8988T (cell line): ENCODE data around the gene IRAK1.

Source experiments
- DNase-seq: peaks from one replicate; pipeline ENCODE4 v3.0.0; 2011

Gene IRAK1

GRCh38 chrX:154040307-154040756, 20.6 kb upstream of the IRAK1 start:
- DNase-seq: no peak

- no peak for DNase-seq
These were observed 19.9 kb upstream of the IRAK1 start for GRCh38 chrX:154039577-154039976.

- DNase-seq: no peak
These were observed 19.0 kb upstream of the IRAK1 start for GRCh38 chrX:154038656-154039055.

GRCh38 chrX:154037754-154038153, 18.1 kb upstream of the IRAK1 start:
- no peak for DNase-seq

GRCh38 chrX:154036513-154036912, 16.8 kb upstream of the IRAK1 start:
- DNase-seq: no peak

DNA sequence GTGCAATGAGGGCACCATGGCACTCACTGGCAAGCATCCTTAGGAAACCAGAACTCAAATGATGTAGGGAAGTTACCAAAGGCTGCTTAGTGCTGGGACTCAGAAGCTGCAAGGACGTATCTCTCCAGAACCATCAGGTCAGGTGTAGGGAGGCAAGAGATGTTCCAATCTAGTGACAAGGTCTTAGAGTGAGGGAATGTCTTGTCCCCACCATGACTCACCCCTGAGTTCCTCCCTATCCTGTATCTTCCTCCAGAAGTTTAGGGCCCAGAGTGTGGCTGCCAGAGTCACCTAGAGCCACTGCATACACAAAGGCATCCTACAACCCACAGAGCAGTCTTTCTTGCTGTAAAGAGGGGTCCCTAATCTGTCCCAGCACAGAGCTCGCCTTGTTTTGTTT, 14.1 kb upstream of the IRAK1 start:
- no peak for DNase-seq

- DNase-seq: no peak
These were observed 13.0 kb upstream of the IRAK1 start for GRCh38 chrX:154032653-154033052.

GRCh38 chrX:154032160-154032559, 12.5 kb upstream of the IRAK1 start:
- no peak for DNase-seq

DNA sequence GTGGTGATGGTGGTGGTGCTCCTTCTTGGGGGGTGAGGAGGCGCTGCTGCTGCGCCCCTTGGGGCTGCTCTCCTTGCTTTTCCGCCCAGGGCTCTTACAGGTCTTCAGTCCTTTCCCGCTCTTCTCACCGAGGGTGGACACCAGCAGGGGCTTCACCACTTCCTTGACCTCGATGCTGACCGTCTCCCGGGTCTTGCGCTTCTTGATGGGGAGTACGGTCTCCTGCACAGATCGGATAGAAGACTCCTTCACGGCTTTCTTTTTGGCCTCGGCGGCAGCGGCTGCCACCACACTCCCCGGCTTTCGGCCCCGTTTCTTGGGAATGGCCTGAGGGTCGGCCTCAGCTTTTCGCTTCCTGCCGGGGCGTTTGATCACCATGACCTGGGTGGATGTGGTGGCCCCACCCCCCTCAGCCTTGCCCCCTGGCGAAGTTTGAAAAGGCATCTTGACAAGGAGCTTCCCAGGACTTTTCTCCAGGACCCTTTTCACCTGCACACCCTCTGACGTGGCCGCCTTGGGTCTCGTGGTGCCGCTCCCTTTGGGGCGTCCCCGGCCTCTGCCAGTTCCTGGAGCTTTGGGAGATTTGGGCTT, 11.1 kb upstream of the IRAK1 start:
- no peak for DNase-seq

DNA sequence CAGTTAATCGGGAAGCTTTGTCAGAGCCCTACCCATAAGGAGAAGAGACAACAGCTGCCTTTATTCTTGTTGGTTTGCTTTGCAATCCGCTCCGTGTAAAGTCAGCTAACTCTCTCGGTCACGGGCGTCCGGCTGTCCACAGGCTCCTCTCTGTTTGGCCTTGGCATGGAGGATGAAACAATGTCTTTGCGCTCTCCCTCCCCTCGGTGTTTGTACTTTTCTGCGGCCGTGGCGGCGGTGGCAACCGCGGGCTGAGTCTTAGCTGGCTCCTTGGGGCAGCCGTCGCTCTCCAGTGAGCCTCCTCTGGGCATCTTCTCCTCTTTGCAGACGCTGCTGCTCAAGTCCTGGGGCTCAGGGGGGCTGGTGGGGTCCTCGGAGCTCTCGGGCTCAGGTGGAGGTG, 10.6 kb upstream of the IRAK1 start:
- no peak for DNase-seq

DNA sequence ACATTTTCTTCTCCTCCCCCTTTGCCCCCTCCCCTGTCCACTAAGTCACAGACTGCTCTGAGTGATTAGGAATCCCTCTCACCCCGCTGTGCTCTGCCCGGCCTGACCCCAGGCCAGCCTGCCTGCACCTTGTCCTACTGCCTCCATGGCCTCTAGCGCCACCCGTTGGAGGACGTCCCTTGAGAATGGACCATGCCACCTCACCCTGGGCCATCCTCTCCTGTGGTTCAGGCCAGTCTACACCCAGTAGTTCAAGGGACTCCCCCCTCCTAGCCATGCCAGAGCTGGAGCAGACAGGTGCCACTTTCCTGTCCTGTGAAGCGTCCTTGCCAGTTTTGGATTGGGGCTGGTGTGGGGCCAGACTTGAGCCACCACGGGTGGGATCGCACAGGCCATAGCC, 9.7 kb upstream of the IRAK1 start:
- no peak for DNase-seq

- no peak for DNase-seq
These were observed 8.9 kb upstream of the IRAK1 start for GRCh38 chrX:154028502-154029184.

- DNase-seq: no peak
These were observed 8.3 kb upstream of the IRAK1 start for GRCh38 chrX:154027986-154028385.

- DNase-seq: no peak
These were observed 7.3 kb upstream of the IRAK1 start for GRCh38 chrX:154027022-154027402.

DNA sequence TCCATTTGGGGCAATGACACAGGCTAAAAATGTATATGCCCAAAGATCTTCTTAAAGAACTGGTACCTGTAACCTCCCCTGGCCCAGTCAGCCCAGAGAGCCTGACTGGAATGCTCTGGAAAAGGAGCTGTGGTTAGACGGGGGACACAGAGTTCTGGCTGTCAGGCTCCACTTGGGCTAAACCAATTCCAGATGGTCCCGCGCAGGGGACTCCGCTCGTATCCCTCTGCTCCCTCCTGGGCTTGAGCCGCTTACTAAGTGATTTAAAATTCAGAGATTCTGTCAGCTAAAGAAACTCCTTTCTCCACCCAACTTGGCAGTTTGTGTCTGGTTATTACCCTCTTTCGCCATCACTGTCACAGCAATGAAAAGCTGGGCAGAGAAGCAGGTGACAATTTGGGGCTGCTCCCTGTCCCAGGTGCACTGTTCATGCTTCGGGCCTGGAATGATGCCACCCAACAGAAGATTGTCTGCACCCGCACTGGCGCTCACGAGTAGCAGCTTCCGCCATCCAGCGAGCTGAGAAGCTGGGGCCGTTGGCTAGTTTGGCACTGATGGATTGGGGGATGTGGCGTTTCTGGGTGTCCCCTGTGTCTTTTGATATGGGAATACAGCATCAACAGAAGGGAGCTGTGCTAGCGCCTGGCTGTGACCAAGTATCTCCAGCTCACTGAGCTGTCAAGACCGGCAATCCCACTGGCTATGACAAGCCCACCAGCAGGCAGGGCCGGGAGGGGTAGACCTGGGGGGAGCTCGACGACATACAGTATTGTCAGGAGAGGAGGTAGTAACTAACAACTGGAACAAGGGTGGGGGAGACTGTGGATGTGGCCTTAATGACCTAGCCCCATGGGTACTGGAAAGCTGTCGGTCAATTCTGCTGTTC, 6.7 kb upstream of the IRAK1 start:
- DNase-seq: no peak

- no peak for DNase-seq
These were observed 5.5 kb upstream of the IRAK1 start for GRCh38 chrX:154025230-154025629.

DNA sequence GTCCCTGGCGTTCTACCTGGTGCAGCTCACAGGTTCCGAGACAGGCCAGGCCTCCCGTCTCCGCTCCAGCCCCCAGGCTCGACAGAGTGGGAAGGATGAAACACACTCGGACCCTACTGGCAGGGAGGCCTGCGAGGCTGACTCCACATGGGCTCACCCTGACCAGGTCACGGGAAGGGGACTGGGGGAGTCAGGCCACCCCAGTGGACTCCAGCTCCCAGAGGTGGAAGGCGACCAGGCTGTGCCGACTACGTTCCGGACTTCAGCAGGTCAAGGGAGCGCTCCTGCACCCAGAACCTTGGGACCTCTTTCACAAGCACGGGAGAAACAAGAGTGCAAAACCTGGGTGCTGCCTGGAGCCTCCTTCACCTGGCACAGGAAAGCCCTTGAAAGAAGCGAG, 4.6 kb upstream of the IRAK1 start:
- no peak for DNase-seq

DNA sequence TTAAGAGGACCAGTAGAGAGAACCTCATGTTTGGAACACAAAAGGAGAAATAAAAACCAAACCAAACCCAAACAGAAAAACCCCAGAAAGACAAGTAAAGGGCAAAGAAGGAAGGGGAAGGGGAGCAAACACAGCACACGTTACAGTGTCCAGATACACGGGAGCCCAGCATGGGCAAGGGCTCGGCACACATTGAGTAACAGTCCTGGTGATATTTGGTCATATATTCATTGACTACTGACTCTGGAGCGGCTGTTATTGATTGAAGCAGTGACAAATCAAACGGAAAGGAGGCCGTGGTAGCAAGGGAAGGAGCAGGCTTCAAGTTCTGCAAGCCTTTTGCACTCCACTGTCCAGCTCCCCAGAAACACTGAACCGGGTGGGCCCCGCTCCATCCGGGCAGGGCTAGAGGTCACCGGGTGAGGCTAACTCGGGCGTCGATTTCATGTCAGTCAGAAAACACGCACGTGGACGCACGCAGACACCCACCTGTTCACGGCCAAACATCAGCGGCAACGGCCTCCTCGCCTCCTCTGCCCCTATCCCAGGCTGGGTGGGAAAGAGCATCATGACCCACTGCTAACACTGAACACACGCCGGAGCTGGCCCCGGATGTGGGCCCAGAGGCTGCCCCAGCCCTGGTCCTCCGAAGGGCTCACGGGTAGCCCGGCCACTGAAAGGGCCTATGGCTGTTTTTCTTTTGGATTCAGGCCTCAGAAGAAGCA, 3.7 kb upstream of the IRAK1 start:
- no peak for DNase-seq

DNA sequence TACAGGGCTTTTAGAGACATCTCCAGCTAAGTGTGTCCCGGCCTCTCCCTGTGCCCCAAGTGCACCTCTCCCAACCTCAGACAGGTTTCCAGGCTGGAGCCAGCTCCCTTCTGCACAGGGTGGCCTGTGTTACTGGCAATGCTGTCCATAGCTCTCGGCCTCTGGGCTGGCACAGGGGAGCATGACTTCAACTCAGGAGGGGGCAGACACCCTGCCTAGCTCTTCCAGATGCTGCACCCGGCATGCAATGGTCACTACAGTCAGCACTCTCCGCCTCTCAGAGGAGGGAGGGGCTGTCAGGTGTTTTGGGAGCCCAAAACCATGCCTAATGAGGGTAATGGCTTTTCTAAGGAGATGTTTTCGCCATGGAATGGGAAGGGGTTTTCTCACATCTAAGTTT, 2.4 kb upstream of the IRAK1 start:
- DNase-seq: no peak

DNA sequence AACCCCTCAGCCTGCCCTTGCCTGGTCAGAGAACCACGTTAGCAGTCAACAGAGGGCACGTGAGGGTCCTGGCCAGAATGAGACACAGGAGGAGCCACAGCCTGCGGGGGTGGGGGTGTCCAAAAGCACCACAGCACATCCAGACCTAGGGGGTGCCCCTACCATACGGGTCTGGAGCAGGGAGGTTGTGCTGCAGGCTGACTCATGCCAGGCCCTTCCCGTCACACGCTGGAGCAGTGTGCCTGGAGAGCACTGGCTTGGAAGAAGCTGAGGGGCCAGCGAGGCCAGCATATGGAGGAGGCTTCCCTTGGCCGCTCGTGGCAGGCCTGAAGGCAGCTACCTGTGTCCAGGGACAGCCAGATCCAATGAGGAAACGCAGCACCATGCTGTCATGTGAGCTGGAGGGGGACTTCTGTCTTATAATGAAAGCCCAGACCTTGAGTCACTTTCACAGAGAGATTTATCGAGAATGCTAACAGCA, 1.5 kb upstream of the IRAK1 start:
- no peak for DNase-seq

- DNase-seq: no peak
These were observed 924 bp upstream of the IRAK1 start for GRCh38 chrX:154020536-154021115.

GRCh38 chrX:154019061-154019621, 561 bp downstream of the IRAK1 start:
- no peak for DNase-seq
